Heart left ventricle (tissue), 13 donors: ENCODE data around the gene PHF20.

ENCODE experiments used
- POLR2A ChIP-seq, 2 donors: fragments of 450-650 bp; IDR thresholded peaks; one replicate each; pipeline ENCODE4 v1.6.1; 2017; ENCODE audit warnings: antibody characterized with exemption in 2 of 2, mild to moderate bottlenecking in 2 of 2, moderate library complexity in 2 of 2
- TF ChIP-seq, protein P1 (sequence below), 12 donors: fragments of 200-600 bp; sonication (generic) in 4 of 12; IDR thresholded peaks; one replicate each; pipeline versions ENCODE4 v1.5.0 to v1.8.0; 2018 to 2022; ENCODE audit warnings: antibody characterized with exemption in 12 of 12, mild to moderate bottlenecking in 5 of 12
- donor health status: ischemic (EF 13 %, LVEDD 7.1; RV severe dilation, severe dysfunction).
- donor health status: DM: no; HTN: yes; CAD: no.
- donor health status: DM: no; HTN: no; CAD: no.
- donor health status: ischemic (EF 25% LVEDD 6.9; RV normal size, moderate dysfunction).
- donor health status: ischemic (EF 25% LVEDD 5.7; RV mildly dilated, moderate dysfunction).
- donor health status: ischemic (EF 35%, LVEDD 5.7; RV mildly dilated, moderate dysfunction).
- donor health status: nonischemic (EF 11% LVEDD 7.7; RV severe dilation, severe dysfunction).
- donor health status: DM: yes; HTN: yes; CAD: no.
- donor health status: PGD.
- donor health status: ischemic (EF 29% LVEDD 5.4; RV normal size, mild dysfunction).
- donor health status: nonischemic (EF 23%, LVEDD 6.1; RV moderate dilation, normal function).

DNA sequence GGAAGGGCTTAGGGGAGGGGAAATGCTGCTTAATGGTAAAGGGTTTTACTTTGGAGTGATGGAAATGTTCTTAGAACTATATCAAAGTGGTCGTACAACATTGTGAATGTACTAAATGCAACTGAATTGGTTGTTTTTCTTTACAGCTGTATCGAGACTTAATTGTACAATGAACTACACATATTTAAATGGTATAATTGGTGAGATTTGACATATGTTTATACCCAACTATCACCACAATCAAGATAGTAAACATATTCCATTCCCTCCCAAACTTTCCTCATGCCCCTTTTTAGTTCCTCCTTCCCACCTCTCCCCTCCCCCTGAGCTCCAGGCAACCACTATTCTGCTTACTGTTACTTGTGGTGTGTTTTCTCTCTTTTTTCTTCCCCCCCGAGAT, 138.4 kb downstream of the PHF20 start:
- TF ChIP-seq, protein P1, sequence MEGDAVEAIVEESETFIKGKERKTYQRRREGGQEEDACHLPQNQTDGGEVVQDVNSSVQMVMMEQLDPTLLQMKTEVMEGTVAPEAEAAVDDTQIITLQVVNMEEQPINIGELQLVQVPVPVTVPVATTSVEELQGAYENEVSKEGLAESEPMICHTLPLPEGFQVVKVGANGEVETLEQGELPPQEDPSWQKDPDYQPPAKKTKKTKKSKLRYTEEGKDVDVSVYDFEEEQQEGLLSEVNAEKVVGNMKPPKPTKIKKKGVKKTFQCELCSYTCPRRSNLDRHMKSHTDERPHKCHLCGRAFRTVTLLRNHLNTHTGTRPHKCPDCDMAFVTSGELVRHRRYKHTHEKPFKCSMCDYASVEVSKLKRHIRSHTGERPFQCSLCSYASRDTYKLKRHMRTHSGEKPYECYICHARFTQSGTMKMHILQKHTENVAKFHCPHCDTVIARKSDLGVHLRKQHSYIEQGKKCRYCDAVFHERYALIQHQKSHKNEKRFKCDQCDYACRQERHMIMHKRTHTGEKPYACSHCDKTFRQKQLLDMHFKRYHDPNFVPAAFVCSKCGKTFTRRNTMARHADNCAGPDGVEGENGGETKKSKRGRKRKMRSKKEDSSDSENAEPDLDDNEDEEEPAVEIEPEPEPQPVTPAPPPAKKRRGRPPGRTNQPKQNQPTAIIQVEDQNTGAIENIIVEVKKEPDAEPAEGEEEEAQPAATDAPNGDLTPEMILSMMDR (IDR thresholded peaks at IDR 0.05), result no peak
- no peak for TF ChIP-seq POLR2A (IDR thresholded peaks at IDR 0.05)
